SK-N-SH treated with all-trans-retinoic acid at 6 μM for 48 hours (cell line): ENCODE results near the gene TOX4.

Experiments used
- ARNTL ChIP-seq: fragments of 450-650 bp; formaldehyde crosslinking; IDR thresholded peaks from 2 replicates; pipeline ENCODE4 v1.5.0; 2020; ENCODE audit warnings: low read depth, mild to moderate bottlenecking, moderate library complexity, borderline replicate concordance
- BACH2 ChIP-seq: fragments of 250-450 bp; sonication (Bioruptor Pico); IDR thresholded peaks from 2 replicates; pipeline ENCODE4 v1.9.0; 2021; ENCODE audit warnings: mild to moderate bottlenecking, borderline replicate concordance
- CSDC2 ChIP-seq: fragments of 250-450 bp; sonication (Bioruptor Pico); IDR thresholded peaks from 2 replicates; pipeline ENCODE4 v1.5.0; 2020; ENCODE audit warnings: mild to moderate bottlenecking, moderate library complexity
- ESRRG ChIP-seq: fragments of 250-450 bp; sonication (Bioruptor Pico); IDR thresholded peaks from 2 replicates; pipeline ENCODE4 v1.6.1; 2021; ENCODE audit warnings: mild to moderate bottlenecking
- ISL1 ChIP-seq: fragments of 250-450 bp; sonication (Bioruptor Pico); IDR thresholded peaks from 2 replicates; pipeline ENCODE4 v2.1.2; 2022; ENCODE audit warnings: mild to moderate bottlenecking, moderate library complexity
- TOX ChIP-seq: fragments of 250-450 bp; sonication (Bioruptor Pico); IDR thresholded peaks from 2 replicates; pipeline ENCODE4 v1.8.0; 2021; ENCODE audit warnings: mild to moderate bottlenecking, moderate library complexity, borderline replicate concordance
- ZC3H10 ChIP-seq: fragments of 250-450 bp; sonication (Bioruptor Pico); IDR thresholded peaks from 2 replicates; pipeline ENCODE4 v1.5.1; 2021; ENCODE audit warnings: mild to moderate bottlenecking, moderate library complexity
- ZFP30 ChIP-seq: fragments of 450-650 bp; formaldehyde crosslinking; IDR thresholded peaks from 2 replicates; pipeline ENCODE4 v1.5.0; 2022; ENCODE audit warnings: mild to moderate bottlenecking, moderate library complexity
- ZNF8 ChIP-seq: fragments of 450-650 bp; formaldehyde crosslinking; IDR thresholded peaks from 2 replicates; pipeline ENCODE4 v1.5.0; 2020; ENCODE audit warnings: mild to moderate bottlenecking, moderate library complexity
- TF ChIP-seq, protein P1 (sequence below): fragments of 250-450 bp; sonication (Bioruptor Pico); IDR thresholded peaks from 2 replicates; pipeline ENCODE4 v1.8.0; 2020; ENCODE audit warnings: mild to moderate bottlenecking, moderate library complexity, borderline replicate concordance

DNA sequence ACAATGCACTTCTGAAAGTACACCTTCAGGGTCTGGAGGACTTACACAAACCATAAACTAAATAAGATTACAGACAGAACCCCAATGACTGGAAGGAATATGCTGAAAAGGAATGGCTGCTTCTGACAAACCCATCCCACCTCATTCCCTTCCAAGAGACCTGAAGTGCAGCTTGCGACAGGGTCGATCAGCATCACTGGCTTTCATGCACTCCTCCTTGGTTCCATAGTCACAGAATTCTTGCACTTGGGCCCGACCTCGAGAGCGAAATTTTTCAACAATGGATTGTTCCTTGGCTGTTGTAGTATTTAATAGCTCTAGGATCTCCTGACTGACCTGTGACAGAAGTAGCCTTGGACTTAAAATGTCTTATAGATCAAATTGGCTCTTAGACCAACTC is 24.6 kb downstream of the TOX4 start:
- TF ChIP-seq ARNTL (CRISPR knock-in tag) (no peak), BACH2 (CRISPR knock-in tag) (no peak), ISL1 (CRISPR knock-in tag) (no peak), CSDC2 (CRISPR knock-in tag) (no peak), ZNF8 (no peak), TOX (CRISPR knock-in tag) (no peak), ZFP30 (CRISPR knock-in tag) (no peak), ESRRG (CRISPR knock-in tag) (no peak), ZC3H10 (CRISPR knock-in tag) (no peak)
- TF ChIP-seq, protein P1, sequence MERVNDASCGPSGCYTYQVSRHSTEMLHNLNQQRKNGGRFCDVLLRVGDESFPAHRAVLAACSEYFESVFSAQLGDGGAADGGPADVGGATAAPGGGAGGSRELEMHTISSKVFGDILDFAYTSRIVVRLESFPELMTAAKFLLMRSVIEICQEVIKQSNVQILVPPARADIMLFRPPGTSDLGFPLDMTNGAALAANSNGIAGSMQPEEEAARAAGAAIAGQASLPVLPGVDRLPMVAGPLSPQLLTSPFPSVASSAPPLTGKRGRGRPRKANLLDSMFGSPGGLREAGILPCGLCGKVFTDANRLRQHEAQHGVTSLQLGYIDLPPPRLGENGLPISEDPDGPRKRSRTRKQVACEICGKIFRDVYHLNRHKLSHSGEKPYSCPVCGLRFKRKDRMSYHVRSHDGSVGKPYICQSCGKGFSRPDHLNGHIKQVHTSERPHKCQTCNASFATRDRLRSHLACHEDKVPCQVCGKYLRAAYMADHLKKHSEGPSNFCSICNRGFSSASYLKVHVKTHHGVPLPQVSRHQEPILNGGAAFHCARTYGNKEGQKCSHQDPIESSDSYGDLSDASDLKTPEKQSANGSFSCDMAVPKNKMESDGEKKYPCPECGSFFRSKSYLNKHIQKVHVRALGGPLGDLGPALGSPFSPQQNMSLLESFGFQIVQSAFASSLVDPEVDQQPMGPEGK = no peak
